HG03378 (cell line): Measurements from ENCODE around the gene TLE2.
"Not testable (repeated sequence)": the region's sequence is repeated elsewhere in the genome, so short reads cannot be mapped to it uniquely, and the experiment has no call there.

Experiments
- ATAC-seq: cut with Tn5 transposase; IDR thresholded peaks from one replicate; pipeline ENCODE4 v1.9.1; 2021; ENCODE audit warnings: mild to moderate bottlenecking, moderate library complexity; ENCODE audit not compliant: unreplicated experiment

TLE2 gene

GRCh38 chr19:3015126-3016057 lies 13.7 kb downstream of the TLE2 start:
- ATAC-seq, result no peak

- ATAC-seq, result no peak
These were observed 14.9 kb downstream of the TLE2 start for GRCh38 chr19:3014135-3014534.

- no peak for ATAC-seq
These were observed 15.8 kb downstream of the TLE2 start for GRCh38 chr19:3013263-3013725.

- no peak for ATAC-seq
These were observed 16.3 kb downstream of the TLE2 start for GRCh38 chr19:3012621-3013262.

GRCh38 chr19:3012059-3012458 lies 17.0 kb downstream of the TLE2 start:
- ATAC-seq, result not testable (repeated sequence)

- no peak for ATAC-seq
These were observed 18.2 kb downstream of the TLE2 start for GRCh38 chr19:3010871-3011270.

- no peak for ATAC-seq
These were observed 20.1 kb downstream of the TLE2 start for GRCh38 chr19:3008994-3009393.

GRCh38 chr19:3007975-3008374 lies 21.1 kb downstream of the TLE2 start:
- ATAC-seq, result no peak

GRCh38 chr19:3006075-3006767 lies 22.9 kb downstream of the TLE2 start:
- no peak for ATAC-seq

GRCh38 chr19:3005345-3005744 lies 23.7 kb downstream of the TLE2 start:
- no peak for ATAC-seq

- no peak for ATAC-seq
These were observed 24.6 kb downstream of the TLE2 start for GRCh38 chr19:3004522-3004921.

GRCh38 chr19:3003046-3003445 lies 26.0 kb downstream of the TLE2 start:
- ATAC-seq, result no peak

GRCh38 chr19:3001235-3001800 lies 27.8 kb downstream of the TLE2 start:
- no peak for ATAC-seq

GRCh38 chr19:2998642-2999041 lies 30.4 kb downstream of the TLE2 start:
- ATAC-seq, result no peak

- no peak for ATAC-seq
These were observed 31.4 kb downstream of the TLE2 start for GRCh38 chr19:2997720-2998119.

GRCh38 chr19:2994588-2995131 lies 34.4 kb downstream of the TLE2 start:
- no peak for ATAC-seq

GRCh38 chr19:2993579-2993978 lies 35.5 kb downstream of the TLE2 start:
- no peak for ATAC-seq

GRCh38 chr19:2992958-2993357 lies 36.1 kb downstream of the TLE2 start:
- no peak for ATAC-seq

- not testable (repeated sequence) for ATAC-seq
These were observed 36.7 kb downstream of the TLE2 start for GRCh38 chr19:2992333-2992732.

- no peak for ATAC-seq
These were observed 39.7 kb downstream of the TLE2 start for GRCh38 chr19:2989236-2989946.
